Measurements from ENCODE around the gene FOXL3. TPM values are rescaled to one million over a fixed set of nuclear protein-coding genes. Genes with fewer than 3 reads are reported as not detected.

FOXL3 gene
- total RNA-seq, 4 donors from 2014 or later: not detected

DNA sequence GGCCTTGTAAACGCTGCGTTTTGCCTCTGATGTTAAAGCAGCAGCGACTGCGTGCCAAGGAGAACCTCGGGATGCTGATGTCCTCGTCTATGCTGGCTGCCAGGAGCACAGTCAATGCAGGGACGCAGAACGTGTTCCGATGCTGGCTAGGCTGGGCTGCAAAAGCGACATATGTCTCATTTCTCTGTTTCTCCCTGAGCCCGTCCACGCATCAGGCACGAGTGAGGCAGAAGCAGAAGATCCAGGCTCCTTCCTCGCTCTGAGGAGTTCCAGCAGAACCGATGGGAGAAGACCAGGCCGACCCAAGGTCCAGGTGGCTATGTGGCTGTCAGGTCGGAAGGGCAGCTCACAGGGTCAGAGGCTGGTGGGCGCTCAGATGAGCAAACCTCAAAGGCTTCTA lies 3.7 kb upstream of the FOXL3 start:
- 81 to 82% methylated on average over 18 of the region's 18 CpGs for WGBS, 2 donors
- no peak overlapping the region for H3K27ac ChIP-seq
- DNase-seq (ENCODE audit: low spot score in 2 of 2): no peak
- no peaks in the 10 kb centered on the region for H3K9me3 ChIP-seq
- H3K27me3 ChIP-seq: peaks cover 3 to 82% of the 10 kb centered on the region in 2 donors
- peaks cover 0 to 17% (median 2%) of the 10 kb centered on the region in 4 donors for H3K4me1 ChIP-seq
- no peak overlapping the region for H3K4me3 ChIP-seq
- H3K36me3 ChIP-seq: no peaks in the 10 kb centered on the region
- TF ChIP-seq, protein P1, sequence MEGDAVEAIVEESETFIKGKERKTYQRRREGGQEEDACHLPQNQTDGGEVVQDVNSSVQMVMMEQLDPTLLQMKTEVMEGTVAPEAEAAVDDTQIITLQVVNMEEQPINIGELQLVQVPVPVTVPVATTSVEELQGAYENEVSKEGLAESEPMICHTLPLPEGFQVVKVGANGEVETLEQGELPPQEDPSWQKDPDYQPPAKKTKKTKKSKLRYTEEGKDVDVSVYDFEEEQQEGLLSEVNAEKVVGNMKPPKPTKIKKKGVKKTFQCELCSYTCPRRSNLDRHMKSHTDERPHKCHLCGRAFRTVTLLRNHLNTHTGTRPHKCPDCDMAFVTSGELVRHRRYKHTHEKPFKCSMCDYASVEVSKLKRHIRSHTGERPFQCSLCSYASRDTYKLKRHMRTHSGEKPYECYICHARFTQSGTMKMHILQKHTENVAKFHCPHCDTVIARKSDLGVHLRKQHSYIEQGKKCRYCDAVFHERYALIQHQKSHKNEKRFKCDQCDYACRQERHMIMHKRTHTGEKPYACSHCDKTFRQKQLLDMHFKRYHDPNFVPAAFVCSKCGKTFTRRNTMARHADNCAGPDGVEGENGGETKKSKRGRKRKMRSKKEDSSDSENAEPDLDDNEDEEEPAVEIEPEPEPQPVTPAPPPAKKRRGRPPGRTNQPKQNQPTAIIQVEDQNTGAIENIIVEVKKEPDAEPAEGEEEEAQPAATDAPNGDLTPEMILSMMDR (IDR thresholded peaks at IDR 0.05): no peak
- TF ChIP-seq EP300 (IDR thresholded peaks at IDR 0.05) (no peak), POLR2A (IDR thresholded peaks at IDR 0.05) (no peak)

DNA sequence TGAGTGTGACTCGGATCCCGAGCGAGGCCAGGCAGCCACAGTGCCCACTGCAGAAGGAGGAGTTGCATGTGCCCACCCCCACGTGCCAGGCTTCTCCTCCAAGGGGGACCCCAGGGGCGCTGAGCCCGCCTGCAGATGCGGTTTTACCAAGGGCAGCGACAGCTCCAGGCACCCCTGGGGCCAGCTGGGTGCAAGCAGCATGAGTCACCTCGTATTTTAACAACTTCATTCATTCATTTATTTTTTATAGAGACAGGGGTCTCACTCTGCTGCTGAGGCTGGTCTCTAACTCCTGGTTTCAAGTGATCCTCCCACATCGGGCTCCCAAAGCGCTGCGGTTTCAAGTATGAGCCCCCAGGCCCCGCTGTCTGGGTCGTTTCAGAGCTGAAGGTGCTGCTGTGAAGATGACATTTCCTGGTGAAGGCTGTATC lies 1.3 kb upstream of the FOXL3 start:
- no peaks in the 10 kb centered on the region for H3K36me3 ChIP-seq
- peaks cover 3 to 88% of the 10 kb centered on the region in 2 donors for H3K27me3 ChIP-seq
- H3K4me3 ChIP-seq: no peak overlapping the region
- 74 to 79% methylated on average over 14 of the region's 14 CpGs for WGBS, 2 donors
- H3K27ac ChIP-seq: no peak overlapping the region
- H3K9me3 ChIP-seq: no peaks in the 10 kb centered on the region
- TF ChIP-seq POLR2A (IDR thresholded peaks at IDR 0.05): no peak
- TF ChIP-seq, protein P1 (IDR thresholded peaks at IDR 0.05): no peak
- no peak for TF ChIP-seq EP300 (IDR thresholded peaks at IDR 0.05)
- peaks cover 0 to 17% (median 2%) of the 10 kb centered on the region in 4 donors for H3K4me1 ChIP-seq
- DNase-seq (ENCODE audit: low spot score in 2 of 2): no peak

GRCh38 chr7:289209-289755 lies 688 bp upstream of the FOXL3 start:
- Histone ChIP-seq H3K27ac (no peak overlapping the region), H3K27me3 (peaks cover 3 to 88% of the 10 kb centered on the region in 2 donors), H3K9me3 (no peaks in the 10 kb centered on the region), H3K36me3 (no peaks in the 10 kb centered on the region), H3K4me1 (peaks cover 0 to 17% (median 2%) of the 10 kb centered on the region in 4 donors), H3K4me3 (no peak overlapping the region)
- 13 to 17% methylated on average over 11 to 17 of the region's 46 CpGs for WGBS, 2 donors
- TF ChIP-seq EP300 (IDR thresholded peaks at IDR 0.05): no peak
- TF ChIP-seq, protein P1 (IDR thresholded peaks at IDR 0.05): no peak
- no peak for TF ChIP-seq POLR2A (IDR thresholded peaks at IDR 0.05)
- DNase-seq (ENCODE audit: low spot score in 2 of 2): no peak

GRCh38 chr7:290554-291372 lies 793 bp downstream of the FOXL3 start:
- H3K36me3 ChIP-seq: no peaks in the 10 kb centered on the region
- no peaks in the 10 kb centered on the region for H3K9me3 ChIP-seq
- no peak overlapping the region for H3K27ac ChIP-seq
- DNase-seq (ENCODE audit: low spot score in 2 of 2): no peak
- H3K27me3 ChIP-seq: peaks cover 3 to 87% of the 10 kb centered on the region in 2 donors
- peaks cover 0 to 17% (median 2%) of the 10 kb centered on the region in 4 donors for H3K4me1 ChIP-seq
- 8 to 10% methylated on average over 23 to 59 of the region's 102 CpGs for WGBS, 2 donors
- no peak overlapping the region for H3K4me3 ChIP-seq
- TF ChIP-seq EP300 (IDR thresholded peaks at IDR 0.05) (no peak), POLR2A (IDR thresholded peaks at IDR 0.05) (no peak)
- TF ChIP-seq, protein P1 (IDR thresholded peaks at IDR 0.05): no peak
